CD14-positive monocyte (primary cell): Measurements from ENCODE around the gene CCDC33. TPM values are rescaled to one million over a fixed set of nuclear protein-coding genes. Genes with fewer than 3 reads are reported as not detected.

ENCODE experiments used
- DNase-seq, 3 donors: peaks; one replicate each; pipeline ENCODE4 v3.0.0-alpha.2; 2011 to 2022
- H2AFZ ChIP-seq: 2 replicates; pipeline ENCODE4 v1.6.0; 2012; ENCODE audit warnings: mild to moderate bottlenecking, low read depth, low read length, inconsistent platforms; ENCODE audit not compliant: insufficient read depth, poor library complexity, severe bottlenecking
- H3K27ac ChIP-seq, 2 donors: 1 replicate in 1 of 2; 2 replicates in 1 of 2; pipeline ENCODE4 v1.5.1; 2012 to 2013; ENCODE audit warnings: low read length in 2 of 2, control low read depth in 1 of 2, inconsistent platforms in 1 of 2, low read depth in 1 of 2, mild to moderate bottlenecking in 1 of 2
- H3K27me3 ChIP-seq, 2 donors: one replicate each; pipeline versions ENCODE4 v1.6.0 to v1.6.1; 2011 to 2013; ENCODE audit warnings: low read length in 2 of 2; ENCODE audit not compliant: control insufficient read depth in 2 of 2, insufficient read depth in 2 of 2
- H3K36me3 ChIP-seq, 2 donors: replicated peaks in 1 of 2; 1 replicate in 1 of 2; 2 replicates in 1 of 2; pipeline versions ENCODE4 v1.5.1 to v1.6.1; 2012 to 2013; ENCODE audit warnings: low read length in 2 of 2, control low read depth in 1 of 2, inconsistent platforms in 1 of 2, mild to moderate bottlenecking in 1 of 2; ENCODE audit not compliant: insufficient read depth in 2 of 2, control insufficient read depth in 1 of 2
- H3K4me1 ChIP-seq, 2 donors: 1 replicate in 1 of 2; 2 replicates in 1 of 2; pipeline versions ENCODE4 v1.5.1 to v1.6.1; 2012 to 2013; ENCODE audit warnings: low read length in 2 of 2, control low read depth in 1 of 2, inconsistent platforms in 1 of 2, mild to moderate bottlenecking in 1 of 2, moderate library complexity in 1 of 2; ENCODE audit not compliant: insufficient read depth in 2 of 2, control insufficient read depth in 1 of 2
- H3K4me2 ChIP-seq: replicated peaks from 2 replicates; pipeline ENCODE3; 2012; ENCODE audit warnings: low read length, moderate library complexity, mild to moderate bottlenecking; ENCODE audit not compliant: poor library complexity, severe bottlenecking; ENCODE audit errors: extremely low read depth
- H3K4me3 ChIP-seq, 3 experiments: fragments of 200-600 bp in 1 of 3; sonication (generic) in 1 of 3; replicated peaks in 1 of 3; 1 replicate in 2 of 3; 2 replicates in 1 of 3; pipeline ENCODE4 v1.5.1; 2011 to 2013; ENCODE audit warnings: low read length in 3 of 3, mild to moderate bottlenecking in 3 of 3, control low read depth in 2 of 3, low read depth in 2 of 3, inconsistent platforms in 1 of 3, moderate library complexity in 1 of 3
- H3K79me2 ChIP-seq: 2 replicates; pipeline ENCODE4 v1.6.0; 2012; ENCODE audit warnings: mild to moderate bottlenecking, control low read depth, inconsistent platforms, low read length, moderate library complexity; ENCODE audit not compliant: insufficient read depth
- H3K9ac ChIP-seq: 2 replicates; pipeline ENCODE4 v1.6.0; 2017; ENCODE audit warnings: low read length, mild to moderate bottlenecking; ENCODE audit not compliant: insufficient read depth, poor library complexity, severe bottlenecking
- H3K9me3 ChIP-seq, 2 donors: replicated peaks in 1 of 2; 1 replicate in 1 of 2; 2 replicates in 1 of 2; pipeline versions ENCODE4 v1.5.1 to v1.6.1; 2012 to 2013; ENCODE audit warnings: low read length in 2 of 2, control low read depth in 1 of 2; ENCODE audit not compliant: control insufficient read depth in 1 of 2, insufficient read depth in 1 of 2
- H4K20me1 ChIP-seq: 2 replicates; pipeline ENCODE4 v1.6.0; 2012; ENCODE audit warnings: mild to moderate bottlenecking, low read length, control low read depth, moderate library complexity; ENCODE audit not compliant: insufficient read depth
- H3K27ac Mint-ChIP-seq, 7 donors: one replicate each; pipeline ENCODE4 v1.8.0; 2020; ENCODE audit warnings: mild to moderate bottlenecking in 7 of 7, mixed read lengths in 7 of 7, moderate library complexity in 6 of 7, inconsistent platforms in 2 of 7
- H3K27me3 Mint-ChIP-seq, 3 donors: one replicate each; pipeline ENCODE4 v1.8.0; 2021 to 2022; ENCODE audit warnings: low read depth in 3 of 3, mild to moderate bottlenecking in 3 of 3, mixed read lengths in 3 of 3, moderate library complexity in 3 of 3, inconsistent platforms in 1 of 3
- H3K36me3 Mint-ChIP-seq, 2 donors: one replicate each; pipeline ENCODE4 v1.8.0; 2020; ENCODE audit warnings: mixed read lengths in 2 of 2, inconsistent platforms in 1 of 2, mild to moderate bottlenecking in 1 of 2
- H3K4me1 Mint-ChIP-seq: one replicate; pipeline ENCODE4 v1.8.0; 2020; ENCODE audit warnings: mild to moderate bottlenecking, mixed read lengths
- H3K4me3 Mint-ChIP-seq, 2 donors: one replicate each; pipeline ENCODE4 v1.8.0; 2020; ENCODE audit warnings: mild to moderate bottlenecking in 2 of 2, mixed read lengths in 2 of 2, moderate library complexity in 1 of 2
- H3K9me3 Mint-ChIP-seq, 7 donors: one replicate each; pipeline ENCODE4 v1.8.0; 2020 to 2022; ENCODE audit warnings: mixed read lengths in 7 of 7, mild to moderate bottlenecking in 6 of 7, moderate library complexity in 6 of 7, inconsistent platforms in 2 of 7
- CTCF ChIP-seq: fragments of 200-600 bp; IDR thresholded peaks from one replicate; pipeline ENCODE4 v1.8.0; 2022; ENCODE audit warnings: antibody characterized with exemption, mild to moderate bottlenecking
- WGBS: methylation state at CpG from one replicate; pipeline ENCODE4 v1.1.5; 2013; ENCODE audit warnings: missing lambda C conversion rate; ENCODE audit not compliant: insufficient coverage; 5-methylcytosine and 5-hydroxymethylcytosine counted together
- intact Hi-C, 2 donors: fragments of 100-400 bp; cut with micrococcal nuclease; formaldehyde crosslinking; loops; one replicate each; pipeline versions ENCODE4 v1.15.0 to v1.15.1; 2023
- polyA plus RNA-seq, 3 donors: library from polyadenylated mRNA; depleted of rRNA in 1 of 3; unstranded in 2 of 3; stranded (reverse) in 1 of 3; fragments of 300-500 nt in 2 of 3; fragments of >200 nt in 1 of 3; fragmentation: Illumina TruSeq in 2 of 3; gene quantifications; 1 replicate in 2 of 3; 2 replicates in 1 of 3; pipeline ENCODE4 v1.2.3, GENCODE V29; 2012 to 2021

Gene CCDC33
- polyA plus RNA-seq, 3 donors, result not detected

- H3K4me1 ChIP-seq, result peaks cover 14 to 19% of the 10 kb centered on the region in 2 donors
- Mint-ChIP-seq H3K36me3 (no peaks in the 10 kb centered on the region), H3K27me3 (peaks cover 14 to 37% (median 19%) of the 10 kb centered on the region in 3 donors), H3K27ac (peak overlapping the region in 2 of 7 donors; percentile 10 to 50), H3K4me1 (peaks cover 23% of the 10 kb centered on the region), H3K9me3 (no peaks in the 10 kb centered on the region), H3K4me3 (peak overlapping the region in 1 of 2 donors; percentile 37)
- intact Hi-C loops, result loop anchor here in 1 of 2 donors (10.0 kb wide), 1 partner anchor 387 kb away; no protein-coding TSS in a partner anchor
- TF ChIP-seq CTCF, result no peak
- 90% methylated on average over 8 of the region's 15 CpGs for WGBS
- H4K20me1 ChIP-seq, result peaks cover 6% of the 10 kb centered on the region
- no peak overlapping the region for H3K4me2 ChIP-seq
- H3K27me3 ChIP-seq, result peaks cover 3 to 12% of the 10 kb centered on the region in 2 donors
- H2AFZ ChIP-seq, result no peak overlapping the region
- H3K36me3 ChIP-seq, result no peaks in the 10 kb centered on the region
- no peak overlapping the region for H3K9ac ChIP-seq
- DNase-seq, result no peak
- H3K4me3 ChIP-seq, result no peak overlapping the region
- H3K27ac ChIP-seq, result no peak overlapping the region
- no peaks in the 10 kb centered on the region for H3K9me3 ChIP-seq
- no peaks in the 10 kb centered on the region for H3K79me2 ChIP-seq
Observed at GRCh38 chr15:74377831-74378766, 142.0 kb downstream of the CCDC33 start.

DNA sequence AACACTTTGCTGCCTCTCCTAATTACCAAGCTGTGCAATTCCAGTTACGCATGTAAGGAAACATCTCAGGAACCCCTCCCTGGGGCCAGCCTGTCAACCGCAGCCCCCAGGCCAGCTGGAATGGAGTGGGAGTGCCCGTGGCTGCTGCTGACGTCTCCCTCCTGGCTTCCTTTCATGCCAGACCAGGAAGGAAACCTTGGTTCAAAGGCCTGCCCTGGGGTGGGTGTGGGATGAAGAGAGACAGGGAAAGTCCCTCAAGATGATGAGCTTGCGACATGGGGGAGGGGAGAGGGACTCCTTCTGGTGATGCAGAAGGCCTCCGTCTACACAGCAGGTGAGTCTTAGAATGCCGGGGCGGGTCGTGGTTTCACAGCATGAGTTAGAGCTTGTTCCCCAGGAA is 142.7 kb downstream of the CCDC33 start:
- H3K36me3 ChIP-seq, result no peaks in the 10 kb centered on the region
- H3K4me1 Mint-ChIP-seq, result peaks cover 18% of the 10 kb centered on the region
- H3K36me3 Mint-ChIP-seq, result no peaks in the 10 kb centered on the region
- WGBS, result 2% methylated on average over 6 of the region's 9 CpGs
- H3K79me2 ChIP-seq, result no peaks in the 10 kb centered on the region
- peak in 1 of 3 donors; percentile 30 for DNase-seq
- no peak overlapping the region for H3K4me3 Mint-ChIP-seq
- no peak for TF ChIP-seq CTCF
- H3K27me3 Mint-ChIP-seq, result peaks cover 11 to 30% (median 19%) of the 10 kb centered on the region in 3 donors
- no peaks in the 10 kb centered on the region for H3K9me3 ChIP-seq
- no peak overlapping the region for H3K4me3 ChIP-seq
- H3K4me1 ChIP-seq, result peaks cover 12 to 15% of the 10 kb centered on the region in 2 donors
- H3K27ac ChIP-seq, result no peak overlapping the region
- peaks cover 6% of the 10 kb centered on the region for H4K20me1 ChIP-seq
- H3K9me3 Mint-ChIP-seq, result no peaks in the 10 kb centered on the region
- intact Hi-C loops, result loop anchor here in 1 of 2 donors (10.0 kb wide), 1 partner anchor 386 kb away; no protein-coding TSS in a partner anchor
- H3K27ac Mint-ChIP-seq, result peak overlapping the region in 1 of 7 donors; percentile 50
- H3K27me3 ChIP-seq, result peaks cover 3 to 8% of the 10 kb centered on the region in 2 donors
- no peak overlapping the region for H3K9ac ChIP-seq
- no peak overlapping the region for H3K4me2 ChIP-seq
- H2AFZ ChIP-seq, result no peak overlapping the region
